ENCODE data around the gene FAM180A.
"Not testable (repeated sequence)": the region's sequence is repeated elsewhere in the genome, so short reads cannot be mapped to it uniquely, and the experiment has no call there.

The FAM180A gene

DNA sequence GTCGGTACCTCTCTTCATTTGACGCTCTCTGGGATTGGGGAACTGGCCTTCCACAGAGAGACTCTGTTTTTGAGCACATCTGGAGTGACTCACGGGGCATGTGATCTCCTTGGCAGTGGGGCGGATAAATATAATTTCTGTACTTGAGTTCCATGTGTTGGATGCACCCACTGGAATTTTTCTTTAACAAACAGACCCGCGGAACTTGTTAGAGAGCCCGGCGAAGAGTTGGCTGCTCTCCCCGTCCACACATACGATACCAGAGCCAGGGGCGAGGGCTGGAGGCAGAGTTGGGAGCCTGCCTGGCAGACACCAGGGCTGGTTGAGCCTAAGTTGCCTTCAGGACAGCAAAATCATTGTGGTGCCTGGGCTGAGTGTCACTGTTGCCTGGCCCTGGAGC, at the start of gene FAM180A:
TSS of gene FAM180A (minus strand) at position 44 of the 400 bp plus-strand sequence. CDS start 233 bp downstream, outside the sequence.
- no peak for DNase-seq (ENCODE audit: low read depth in 2 of 2)

DNA sequence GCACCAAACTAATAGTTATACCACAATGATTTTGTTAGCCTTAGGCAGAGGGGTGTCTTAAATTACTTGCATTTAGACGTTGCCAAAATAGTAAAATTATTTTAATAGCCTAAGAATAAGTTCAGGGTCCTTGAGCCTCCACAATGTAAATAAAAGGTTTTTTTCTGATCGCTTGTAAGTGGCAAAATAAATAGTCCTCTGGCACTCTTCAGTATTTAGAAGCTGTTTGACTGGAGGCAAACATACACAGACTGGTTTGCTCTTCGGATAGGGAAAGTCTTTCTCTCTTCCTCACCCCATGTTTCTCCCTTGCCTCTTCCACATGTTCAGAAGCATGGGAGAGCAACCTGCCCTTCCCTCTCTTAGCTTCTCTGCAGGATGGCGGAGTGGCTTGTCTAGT, 49.5 kb upstream of the FAM180A start:
- DNase-seq (ENCODE audit: low read depth in 2 of 2) = no peak

DNA sequence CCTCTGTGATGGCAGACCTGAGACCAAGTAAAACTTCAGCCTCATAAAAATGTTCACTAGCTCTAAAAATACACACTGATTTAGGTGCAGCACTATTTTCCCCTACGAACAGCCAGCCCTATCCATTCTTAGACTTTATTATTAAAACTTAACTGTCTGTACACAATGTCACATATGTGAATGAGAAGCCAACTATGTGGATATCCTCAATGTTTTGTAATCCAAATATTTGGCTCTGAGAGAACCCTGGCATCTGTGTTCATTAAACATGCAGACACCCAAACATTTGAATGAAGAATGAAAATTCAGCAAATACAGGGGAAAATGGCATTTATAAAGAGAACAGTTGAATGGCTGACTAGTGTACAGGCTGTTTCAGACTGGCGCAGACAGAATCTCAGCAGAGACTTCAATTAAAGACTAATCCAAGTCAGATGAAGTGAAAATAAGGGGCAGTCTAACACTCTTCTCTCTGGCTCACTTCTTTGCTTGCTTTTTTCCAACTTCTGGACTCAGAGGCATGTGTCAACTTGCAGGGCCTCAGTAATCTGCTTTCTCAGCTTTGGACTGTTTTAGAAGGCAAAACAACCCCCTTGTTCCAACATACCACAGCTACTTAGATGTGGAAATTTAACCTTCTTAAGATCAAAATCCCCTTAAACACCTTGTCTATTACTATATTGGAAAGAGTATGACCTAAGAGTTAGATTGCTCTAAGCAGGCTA, 47.4 kb upstream of the FAM180A start:
- DNase-seq (ENCODE audit: low read depth in 2 of 2) = no peak

DNA sequence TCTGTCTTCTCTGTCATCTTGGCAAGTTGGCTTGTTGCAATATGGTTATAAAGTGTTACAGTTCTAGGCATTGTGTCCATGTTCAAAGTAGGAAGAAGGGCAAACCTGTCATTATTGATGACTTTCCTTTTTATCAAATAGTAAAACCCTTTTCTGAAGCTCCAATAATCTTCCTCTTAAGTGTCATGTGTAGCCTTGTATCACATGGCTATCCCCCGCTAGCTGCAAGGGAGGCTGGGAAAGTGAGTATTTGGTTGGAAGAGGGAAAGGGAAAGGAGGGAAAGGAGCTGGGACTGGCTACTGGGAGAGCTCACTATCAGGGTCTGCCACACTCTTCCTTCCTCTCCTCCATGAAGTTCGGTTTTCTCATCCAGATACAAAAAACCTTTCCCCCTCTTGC, 45.2 kb upstream of the FAM180A start:
- DNase-seq (ENCODE audit: low read depth in 2 of 2) = no peak

DNA sequence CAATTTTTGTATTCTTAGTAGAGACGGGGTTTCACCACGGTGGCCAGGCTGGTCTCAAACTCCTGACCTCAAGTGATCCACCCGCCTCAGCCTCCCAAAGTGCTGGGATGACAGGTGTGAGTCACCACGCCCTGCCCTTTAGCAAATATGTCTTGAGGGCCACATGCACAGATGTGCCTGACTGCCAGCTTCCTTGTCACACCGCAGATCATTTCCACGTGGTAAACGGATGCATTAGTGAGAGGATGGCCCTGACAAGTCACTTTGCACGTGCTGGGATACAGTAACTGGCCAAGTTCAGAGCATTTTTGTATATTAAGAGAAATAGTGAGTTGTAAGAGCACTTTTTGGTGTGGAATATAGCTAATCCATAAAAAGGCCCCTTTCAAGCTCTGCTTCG, 44.3 kb upstream of the FAM180A start:
- no peak for DNase-seq (ENCODE audit: low read depth in 2 of 2)

DNA sequence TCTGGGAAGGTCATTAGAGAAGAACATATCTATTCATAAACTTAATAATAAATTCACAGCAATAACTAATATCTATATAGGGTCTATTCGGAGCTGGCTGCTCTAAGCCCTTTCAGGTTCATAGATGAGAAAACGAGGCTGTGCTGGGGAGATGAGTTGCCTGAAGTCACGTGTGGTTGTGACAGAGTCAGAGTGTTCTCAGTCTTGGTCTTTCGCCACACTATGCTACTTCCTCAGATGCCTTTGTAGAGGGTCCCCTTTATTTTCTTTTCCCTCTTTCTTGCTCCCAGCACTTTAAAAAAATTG, 43.7 kb upstream of the FAM180A start:
- no peak for DNase-seq (ENCODE audit: low read depth in 2 of 2)

DNA sequence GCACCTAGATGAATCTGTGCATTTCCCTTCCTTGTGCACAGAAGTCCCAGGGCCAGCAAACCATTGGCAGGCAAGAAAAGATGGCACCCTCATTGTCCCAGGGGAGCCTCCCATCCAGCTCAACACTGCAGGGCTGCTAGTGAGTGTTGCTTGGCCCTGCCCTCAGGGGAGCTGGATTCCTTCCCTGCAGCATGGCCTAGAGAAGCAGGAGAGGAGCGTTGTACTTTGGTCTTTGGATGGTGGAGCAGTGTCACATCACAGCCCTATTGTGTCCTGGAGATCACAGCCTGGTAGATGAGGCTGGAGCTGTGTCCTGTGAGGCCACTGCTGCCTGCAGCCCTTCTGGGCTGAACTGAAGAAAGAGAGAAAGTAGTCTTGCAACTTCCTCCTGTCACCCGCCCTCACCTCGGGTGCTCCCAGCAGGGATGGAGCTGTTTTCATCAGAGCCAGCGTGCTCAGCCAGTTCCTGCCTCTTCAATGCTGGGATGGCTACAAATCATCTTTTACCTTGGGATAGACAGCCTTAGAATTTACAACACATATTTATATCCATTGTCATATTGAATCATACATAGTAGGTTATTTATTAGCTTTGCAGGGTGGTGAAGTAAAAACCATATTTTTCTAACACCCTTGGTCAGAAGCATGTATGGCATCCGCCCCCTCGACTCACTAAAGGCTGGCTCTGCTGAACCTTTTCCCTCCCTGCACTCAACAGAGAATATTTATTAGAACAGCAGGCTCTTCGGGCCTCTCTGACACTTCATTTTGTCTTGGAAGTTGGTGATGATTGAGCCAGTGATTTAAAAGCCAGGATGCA, 43.1 kb upstream of the FAM180A start:
- DNase-seq (ENCODE audit: low read depth in 2 of 2) = no peak

DNA sequence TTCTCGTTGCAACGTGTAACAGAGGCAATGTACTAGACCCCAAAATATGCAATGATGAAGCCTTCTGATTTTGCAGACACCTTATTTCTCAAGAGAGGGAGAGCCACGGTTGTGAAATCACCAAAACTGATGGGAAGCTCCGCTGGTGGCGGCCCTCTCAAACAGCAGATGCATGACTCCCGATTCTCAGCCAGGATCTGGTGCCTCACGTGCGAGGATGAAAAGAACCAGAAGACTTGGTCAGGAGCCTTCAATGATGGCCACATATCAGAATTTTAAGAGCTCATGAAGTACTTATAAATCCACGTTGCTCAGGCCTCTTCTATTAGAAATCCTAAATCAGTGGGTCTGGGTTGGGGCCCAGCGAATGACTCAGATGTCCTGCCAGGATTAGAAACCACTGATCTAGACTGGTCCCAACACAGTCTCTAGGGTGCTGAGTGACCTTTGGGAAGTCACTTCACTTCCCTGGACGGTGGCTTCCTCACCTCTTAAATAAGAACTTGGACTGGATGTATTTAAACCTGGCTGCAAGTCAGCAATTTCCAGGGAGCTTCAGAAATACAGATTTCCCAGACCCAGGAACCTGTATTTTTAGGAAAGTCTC, 41.9 kb upstream of the FAM180A start:
- DNase-seq (ENCODE audit: low read depth in 2 of 2) = no peak

DNA sequence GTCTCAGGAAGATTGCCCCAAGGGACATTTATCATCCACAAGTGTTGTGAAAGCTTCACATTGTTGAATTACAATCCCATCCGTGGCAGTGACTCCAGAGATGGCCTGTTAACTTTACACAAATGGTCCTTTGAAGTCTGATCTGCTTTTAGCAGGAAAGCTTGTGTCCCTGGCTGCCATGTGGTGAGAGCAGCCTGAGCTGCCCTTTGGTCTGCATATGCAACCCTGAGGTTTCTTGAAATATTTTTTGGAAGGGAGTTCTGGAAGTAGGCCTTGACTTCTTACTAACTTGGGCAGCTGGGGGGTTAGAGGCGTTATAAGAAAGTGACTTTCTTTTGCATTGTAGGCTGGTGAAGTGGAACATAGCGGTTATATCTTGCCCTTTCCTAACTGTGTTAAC, 41.3 kb upstream of the FAM180A start:
- no peak for DNase-seq (ENCODE audit: low read depth in 2 of 2)

DNA sequence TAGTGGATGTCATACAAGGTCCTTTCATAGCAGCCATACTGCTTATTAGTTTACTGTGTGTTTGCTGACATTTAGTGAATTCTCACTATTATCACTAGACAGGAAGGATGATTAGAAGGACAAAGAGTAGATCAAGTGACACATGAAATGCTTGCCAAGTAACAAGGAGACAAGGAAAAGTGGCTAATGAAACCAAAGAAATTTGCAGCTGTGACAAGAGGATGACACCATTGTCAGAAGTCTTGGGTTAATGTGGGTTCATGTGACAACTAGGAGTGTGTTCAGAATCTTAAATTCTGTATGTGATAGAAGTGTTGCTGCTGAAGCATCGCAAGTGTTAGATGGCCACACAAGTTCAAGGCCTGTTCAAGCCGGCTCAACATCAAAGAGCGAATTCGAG, 40.8 kb upstream of the FAM180A start:
- no peak for DNase-seq (ENCODE audit: low read depth in 2 of 2)

DNA sequence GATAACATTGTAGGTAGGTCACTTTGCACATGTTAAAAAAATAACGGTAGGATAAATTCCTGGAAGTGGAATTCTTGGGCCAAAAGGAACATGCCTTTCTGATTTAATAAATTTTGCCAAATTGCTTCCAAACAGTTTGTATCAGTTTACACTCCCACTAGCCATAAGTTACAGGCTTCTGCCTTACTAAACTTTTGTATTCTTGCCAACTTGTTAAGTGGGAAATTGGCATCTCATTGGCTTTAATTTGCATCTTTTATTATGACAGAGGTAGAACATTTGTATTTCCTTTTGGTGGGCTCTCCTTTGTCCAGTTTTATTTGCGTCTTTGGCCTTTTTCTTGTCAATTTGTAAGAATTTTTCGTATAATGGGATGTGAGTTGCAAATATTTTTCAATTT, 38.3 kb upstream of the FAM180A start:
- DNase-seq (ENCODE audit: low read depth in 2 of 2) = no peak

DNA sequence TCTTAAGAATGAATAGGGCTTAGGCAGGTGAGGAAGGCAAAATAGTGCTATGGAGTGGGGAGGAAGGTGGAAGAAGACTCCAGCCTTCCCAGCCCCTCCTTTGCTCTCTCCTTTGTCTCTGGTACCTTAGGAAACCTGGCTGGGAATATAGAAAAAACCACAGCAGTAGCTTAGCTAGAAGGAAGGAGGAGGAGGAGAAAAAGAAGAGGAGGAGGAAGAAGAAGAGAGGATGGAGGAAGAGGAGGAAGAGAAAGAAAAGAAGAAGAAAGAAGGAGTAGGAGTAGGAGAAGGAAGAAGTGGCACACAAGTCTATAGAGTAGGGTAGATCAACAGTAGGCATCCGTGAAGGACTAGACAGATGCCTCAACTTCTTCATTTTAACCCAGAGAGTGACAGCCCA, 36.5 kb upstream of the FAM180A start:
- DNase-seq (ENCODE audit: low read depth in 2 of 2) = no peak

DNA sequence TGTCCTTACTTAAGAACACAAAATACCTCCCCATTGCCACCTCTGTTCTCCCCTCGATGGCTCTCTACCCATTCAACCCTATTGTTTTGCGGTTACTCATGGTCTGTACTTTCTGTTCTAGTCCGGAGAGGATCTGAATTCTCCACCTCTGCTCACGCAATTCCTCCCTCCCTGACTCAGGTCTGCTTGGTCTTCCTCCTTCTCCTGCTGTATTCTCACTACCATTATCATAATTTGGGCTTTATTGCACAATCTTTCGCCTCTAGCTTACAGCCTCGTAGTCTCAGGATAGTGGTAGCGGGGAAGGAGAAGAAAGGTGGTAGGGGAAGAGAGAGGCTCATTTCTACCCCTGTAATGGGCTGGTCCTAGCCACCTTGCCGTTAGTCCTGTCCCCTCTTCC, 35.4 kb upstream of the FAM180A start:
- DNase-seq (ENCODE audit: low read depth in 2 of 2) = no peak

DNA sequence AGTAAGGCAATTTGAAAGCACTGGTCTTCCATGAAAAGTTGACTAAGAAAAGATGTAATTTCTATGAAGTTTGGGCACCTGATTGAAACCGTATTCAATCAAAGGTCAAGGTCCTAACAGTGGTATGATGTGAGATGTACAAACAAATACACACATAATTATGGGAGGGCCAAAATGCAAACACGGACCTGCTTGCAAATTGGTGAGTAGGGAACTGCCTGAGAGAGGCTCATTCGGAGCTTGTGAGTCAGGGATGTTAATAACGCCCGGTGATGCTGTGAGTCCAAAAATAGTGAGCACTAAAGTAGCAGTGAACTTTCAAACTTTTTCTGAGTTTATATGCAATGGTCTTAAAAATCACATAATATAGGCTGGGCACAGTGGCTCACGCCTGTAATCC, 34.2 kb upstream of the FAM180A start:
- DNase-seq (ENCODE audit: low read depth in 2 of 2) = no peak

DNA sequence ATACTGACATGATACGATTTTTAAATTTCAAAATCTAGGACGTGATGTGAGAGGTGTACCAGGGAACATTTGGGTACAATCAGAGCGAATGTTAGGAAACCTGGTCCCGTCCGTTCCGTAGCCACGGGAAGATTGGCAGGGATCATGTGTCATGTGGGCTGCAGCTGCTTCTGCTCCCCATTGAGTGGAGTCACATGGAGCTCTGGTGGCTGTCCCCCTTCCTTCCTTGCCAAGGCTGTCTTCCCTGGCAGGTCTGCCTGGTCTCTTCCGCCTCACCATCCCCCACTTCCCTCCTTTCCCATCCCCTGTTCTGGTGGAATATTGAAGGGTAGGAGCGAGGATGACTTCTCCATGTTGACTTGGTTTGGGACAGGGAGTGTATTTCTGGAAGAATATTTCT, 33.8 kb upstream of the FAM180A start:
- no peak for DNase-seq (ENCODE audit: low read depth in 2 of 2)

DNA sequence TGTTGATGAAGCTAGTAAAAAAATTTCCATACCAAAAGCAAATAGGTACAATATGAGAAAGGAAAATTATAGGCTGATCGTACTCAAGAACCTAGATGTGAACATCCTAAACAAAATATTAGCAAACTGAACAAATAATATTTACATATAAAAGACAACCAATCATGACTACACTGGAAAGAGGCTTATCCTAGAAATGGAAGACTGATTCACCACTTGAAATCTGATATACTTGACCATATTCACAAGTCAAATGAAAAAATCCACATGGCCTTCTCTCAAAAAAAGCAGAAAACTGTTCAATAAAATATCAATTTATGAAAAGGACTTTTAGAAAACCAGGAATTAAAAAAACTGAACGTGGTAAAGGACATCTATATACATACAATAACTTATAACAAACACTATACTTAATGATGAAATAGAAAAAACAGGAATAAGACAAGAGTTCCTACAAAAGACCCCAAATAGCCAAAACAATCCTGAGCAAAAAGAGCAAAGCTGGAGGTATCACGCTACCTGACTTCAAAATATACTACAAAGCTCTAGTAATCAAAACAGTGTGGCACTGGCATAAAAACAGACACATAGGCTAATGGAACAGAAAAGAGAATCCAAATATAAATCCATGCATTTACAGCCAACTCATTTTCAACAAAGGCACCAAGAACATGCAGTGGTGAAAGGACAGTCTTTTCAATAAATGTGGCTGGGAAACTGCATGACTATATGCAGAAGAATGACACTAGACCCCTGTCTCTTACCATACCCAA, 29.2 kb upstream of the FAM180A start:
- DNase-seq (ENCODE audit: low read depth in 2 of 2) = no peak

DNA sequence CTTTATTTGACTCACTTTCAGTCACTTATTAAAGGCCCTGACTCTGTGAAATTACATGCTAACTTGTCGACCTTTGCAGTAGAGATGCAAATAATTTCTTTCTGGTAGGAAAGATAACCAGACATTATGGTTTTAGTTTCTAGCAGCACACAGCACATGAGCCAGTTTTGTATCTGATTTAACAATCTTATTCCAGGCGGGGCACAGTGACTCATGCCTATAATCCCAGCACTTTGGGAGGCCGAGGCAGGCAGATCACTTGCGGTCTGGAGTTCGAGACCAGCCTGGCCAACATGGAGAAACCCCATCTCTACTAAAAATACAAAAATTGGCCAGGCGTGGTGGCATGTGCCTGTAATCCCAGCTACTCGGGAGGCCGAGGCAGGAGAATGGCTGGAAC, 27.3 kb upstream of the FAM180A start:
- DNase-seq (ENCODE audit: low read depth in 2 of 2) = not testable (repeated sequence)

DNA sequence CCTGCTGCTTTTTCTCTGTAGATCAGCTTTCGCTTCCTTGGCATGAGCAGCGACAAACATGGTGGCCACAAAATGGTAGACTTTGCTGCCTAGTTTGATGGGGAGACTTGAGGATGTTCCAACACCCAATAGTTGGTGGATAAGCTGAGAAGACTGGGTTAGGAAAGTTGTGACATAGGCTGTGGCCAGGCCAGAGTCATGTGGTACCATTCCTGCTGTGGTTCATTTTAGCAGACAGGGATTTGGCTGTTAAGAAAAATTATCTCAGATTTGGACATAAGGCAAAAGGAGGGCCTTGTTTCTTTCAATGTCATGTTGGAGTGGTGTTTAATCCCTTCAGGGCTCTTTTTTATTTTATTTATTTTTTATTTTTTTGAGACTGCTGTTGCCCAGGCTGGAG, 26.6 kb upstream of the FAM180A start:
- no peak for DNase-seq (ENCODE audit: low read depth in 2 of 2)

DNA sequence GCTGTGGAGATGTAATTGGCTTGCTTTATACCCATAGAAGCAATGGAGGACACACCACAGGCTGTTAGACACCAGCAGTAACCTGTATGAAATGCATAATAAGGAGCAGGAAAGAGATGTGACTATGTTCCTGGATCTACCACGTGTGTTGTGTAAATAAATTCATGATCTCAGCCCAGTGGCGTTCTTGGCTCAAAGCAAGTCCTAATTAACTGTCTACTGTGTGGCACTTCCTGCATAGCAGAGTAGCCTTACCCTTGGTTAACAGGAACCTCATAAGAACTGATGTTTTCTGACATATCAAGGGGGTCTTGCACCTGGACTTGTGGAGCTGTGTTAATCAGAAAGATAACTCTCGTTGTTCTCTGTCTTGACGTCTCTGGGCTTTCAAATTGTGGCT, 25.7 kb upstream of the FAM180A start:
- DNase-seq (ENCODE audit: low read depth in 2 of 2) = no peak

DNA sequence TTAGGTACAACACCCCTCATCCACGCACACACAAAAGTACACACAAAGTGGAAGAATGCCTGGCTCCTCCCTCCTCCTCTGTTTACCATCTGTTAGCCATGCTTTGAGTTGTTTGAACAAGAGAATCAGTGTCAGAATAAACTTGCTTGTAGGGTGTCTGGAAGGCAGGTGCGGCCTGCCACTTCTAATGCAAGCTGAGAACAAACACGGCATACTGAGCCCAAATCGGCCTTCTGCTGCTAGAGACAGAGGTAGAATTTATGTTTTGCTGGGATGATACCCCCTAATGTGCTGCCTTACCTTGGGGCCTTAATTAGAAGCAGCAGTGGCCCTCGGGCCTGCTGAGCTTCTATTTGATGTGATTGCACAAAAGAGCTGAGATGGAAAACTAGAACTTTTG, 24.9 kb upstream of the FAM180A start:
- DNase-seq (ENCODE audit: low read depth in 2 of 2) = no peak

DNA sequence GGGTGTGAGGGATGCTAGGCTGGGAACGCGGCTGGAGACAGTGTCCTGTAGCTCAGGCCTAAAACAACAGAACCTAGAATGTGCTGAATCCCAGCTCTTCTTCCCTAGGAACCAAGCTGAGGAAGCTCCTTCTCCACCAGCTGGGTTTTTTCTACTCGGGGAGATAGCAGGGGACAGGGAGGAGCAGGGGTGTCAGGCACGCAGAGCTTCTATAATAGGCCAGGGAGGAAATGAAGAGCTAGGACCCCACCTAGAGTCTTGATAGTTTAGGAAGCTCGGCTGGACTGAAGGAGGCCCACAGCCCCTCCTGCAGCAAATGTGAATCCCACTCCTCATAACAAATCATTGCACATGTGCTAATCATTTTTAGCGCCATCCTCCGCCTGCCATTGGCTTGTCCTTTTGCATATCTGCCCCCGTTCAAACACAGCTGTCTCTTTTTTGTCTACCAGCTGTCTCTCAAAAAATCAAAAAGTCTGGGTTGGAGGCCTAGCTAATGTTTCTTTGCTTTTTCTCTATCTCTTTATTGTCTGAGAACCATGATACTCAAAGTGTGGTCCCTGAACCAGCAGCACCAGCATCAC, 24.1 kb upstream of the FAM180A start:
- DNase-seq (ENCODE audit: low read depth in 2 of 2) = no peak

Data from stimulated activated CD4-positive, alpha-beta T cell treated with anti-CD3 and anti-CD28 coated beads, Interleukin-15, amount 100 ng/mL, for 48 hours (primary cell).